Measurements from ENCODE around the gene C8G. TPM values are rescaled to one million over a fixed set of nuclear protein-coding genes. Genes with fewer than 3 reads are reported as not detected.

C8G gene
- total and polyA plus RNA-seq, 2 of the 13 experiments (the other 11 are each of a cell fraction or from before 2014, with no cell fraction given): 4.9 to 12.8 TPM

DNA sequence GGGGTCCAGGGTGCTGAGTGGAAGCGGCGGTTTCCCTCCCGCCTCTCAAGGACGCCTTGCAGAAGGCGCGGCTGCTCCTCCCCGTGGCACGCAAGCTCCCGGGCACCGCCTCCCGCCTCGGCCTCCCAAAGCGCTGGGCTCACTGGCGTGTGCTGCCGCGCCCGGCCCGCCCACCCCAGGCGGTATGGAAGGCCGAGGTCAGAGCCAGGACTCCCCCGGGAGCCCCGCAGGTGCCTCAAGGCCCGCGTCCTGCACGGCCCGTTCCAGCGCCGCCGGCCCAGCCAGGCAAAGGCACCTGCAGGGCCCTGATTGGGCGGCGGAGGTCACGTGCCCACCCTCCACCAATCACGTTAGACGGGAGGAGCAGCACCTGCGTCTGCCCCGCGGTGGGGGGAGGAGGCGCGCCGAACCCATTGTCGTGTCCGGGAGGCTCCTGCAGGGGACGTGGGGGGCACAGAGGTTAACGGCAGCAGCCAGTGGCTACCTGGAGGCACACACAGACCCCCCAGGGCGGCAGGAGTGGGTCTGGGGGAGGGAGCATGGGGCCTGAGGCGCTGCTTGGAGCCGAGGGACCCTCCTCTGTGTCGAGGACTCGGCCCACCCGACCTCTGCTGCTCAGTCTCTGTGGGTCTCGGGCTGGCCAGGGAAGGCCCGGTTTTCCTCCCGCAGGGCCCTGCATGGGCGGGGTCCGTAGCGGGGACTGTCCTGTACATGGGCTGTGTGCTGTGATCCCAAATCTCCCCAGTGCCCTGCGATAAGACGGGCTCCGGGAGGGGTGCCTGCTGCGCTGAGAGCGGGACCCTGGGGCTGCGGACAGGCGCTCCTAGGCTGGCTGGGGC lies 5.0 kb downstream of the C8G start (continued):
- TF ChIP-seq, protein P1, sequence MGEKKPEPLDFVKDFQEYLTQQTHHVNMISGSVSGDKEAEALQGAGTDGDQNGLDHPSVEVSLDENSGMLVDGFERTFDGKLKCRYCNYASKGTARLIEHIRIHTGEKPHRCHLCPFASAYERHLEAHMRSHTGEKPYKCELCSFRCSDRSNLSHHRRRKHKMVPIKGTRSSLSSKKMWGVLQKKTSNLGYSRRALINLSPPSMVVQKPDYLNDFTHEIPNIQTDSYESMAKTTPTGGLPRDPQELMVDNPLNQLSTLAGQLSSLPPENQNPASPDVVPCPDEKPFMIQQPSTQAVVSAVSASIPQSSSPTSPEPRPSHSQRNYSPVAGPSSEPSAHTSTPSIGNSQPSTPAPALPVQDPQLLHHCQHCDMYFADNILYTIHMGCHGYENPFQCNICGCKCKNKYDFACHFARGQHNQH (CRISPR knock-in tag; IDR thresholded peaks at IDR 0.05): peak; percentile 74
- TF ChIP-seq ARNTL (CRISPR knock-in tag; IDR thresholded peaks at IDR 0.05) (peak; percentile 69), E2F1 (CRISPR knock-in tag; IDR thresholded peaks at IDR 0.05) (no peak), SMAD9 (CRISPR knock-in tag; IDR thresholded peaks at IDR 0.05) (no peak), SRY (CRISPR knock-in tag; IDR thresholded peaks at IDR 0.05) (no peak; the same call in 1 of the 2 replicates), EZH2 (conservative IDR thresholded peaks at IDR 0.05; ENCODE audit: low read depth, low read length) (no peak), ZNF83 (CRISPR knock-in tag; IDR thresholded peaks at IDR 0.05; ENCODE audit: borderline replicate concordance) (peak; percentile 78; the same call in 1 of the 2 replicates), ZFP37 (CRISPR knock-in tag; IDR thresholded peaks at IDR 0.05; ENCODE audit: borderline replicate concordance) (no peak), RFX3 (CRISPR knock-in tag; IDR thresholded peaks at IDR 0.05) (no peak), TP53 (CRISPR knock-in tag; conservative IDR thresholded peaks at IDR 0.05) (no peak), TEAD2 (CRISPR knock-in tag; IDR thresholded peaks at IDR 0.05) (no peak), PRDM15 (CRISPR knock-in tag; IDR thresholded peaks at IDR 0.05) (no peak), TOE1 (CRISPR knock-in tag; IDR thresholded peaks at IDR 0.05) (no peak), ZNF253 (CRISPR knock-in tag; IDR thresholded peaks at IDR 0.05; ENCODE audit: borderline replicate concordance) (no peak)
- TF ChIP-seq, protein P2, sequence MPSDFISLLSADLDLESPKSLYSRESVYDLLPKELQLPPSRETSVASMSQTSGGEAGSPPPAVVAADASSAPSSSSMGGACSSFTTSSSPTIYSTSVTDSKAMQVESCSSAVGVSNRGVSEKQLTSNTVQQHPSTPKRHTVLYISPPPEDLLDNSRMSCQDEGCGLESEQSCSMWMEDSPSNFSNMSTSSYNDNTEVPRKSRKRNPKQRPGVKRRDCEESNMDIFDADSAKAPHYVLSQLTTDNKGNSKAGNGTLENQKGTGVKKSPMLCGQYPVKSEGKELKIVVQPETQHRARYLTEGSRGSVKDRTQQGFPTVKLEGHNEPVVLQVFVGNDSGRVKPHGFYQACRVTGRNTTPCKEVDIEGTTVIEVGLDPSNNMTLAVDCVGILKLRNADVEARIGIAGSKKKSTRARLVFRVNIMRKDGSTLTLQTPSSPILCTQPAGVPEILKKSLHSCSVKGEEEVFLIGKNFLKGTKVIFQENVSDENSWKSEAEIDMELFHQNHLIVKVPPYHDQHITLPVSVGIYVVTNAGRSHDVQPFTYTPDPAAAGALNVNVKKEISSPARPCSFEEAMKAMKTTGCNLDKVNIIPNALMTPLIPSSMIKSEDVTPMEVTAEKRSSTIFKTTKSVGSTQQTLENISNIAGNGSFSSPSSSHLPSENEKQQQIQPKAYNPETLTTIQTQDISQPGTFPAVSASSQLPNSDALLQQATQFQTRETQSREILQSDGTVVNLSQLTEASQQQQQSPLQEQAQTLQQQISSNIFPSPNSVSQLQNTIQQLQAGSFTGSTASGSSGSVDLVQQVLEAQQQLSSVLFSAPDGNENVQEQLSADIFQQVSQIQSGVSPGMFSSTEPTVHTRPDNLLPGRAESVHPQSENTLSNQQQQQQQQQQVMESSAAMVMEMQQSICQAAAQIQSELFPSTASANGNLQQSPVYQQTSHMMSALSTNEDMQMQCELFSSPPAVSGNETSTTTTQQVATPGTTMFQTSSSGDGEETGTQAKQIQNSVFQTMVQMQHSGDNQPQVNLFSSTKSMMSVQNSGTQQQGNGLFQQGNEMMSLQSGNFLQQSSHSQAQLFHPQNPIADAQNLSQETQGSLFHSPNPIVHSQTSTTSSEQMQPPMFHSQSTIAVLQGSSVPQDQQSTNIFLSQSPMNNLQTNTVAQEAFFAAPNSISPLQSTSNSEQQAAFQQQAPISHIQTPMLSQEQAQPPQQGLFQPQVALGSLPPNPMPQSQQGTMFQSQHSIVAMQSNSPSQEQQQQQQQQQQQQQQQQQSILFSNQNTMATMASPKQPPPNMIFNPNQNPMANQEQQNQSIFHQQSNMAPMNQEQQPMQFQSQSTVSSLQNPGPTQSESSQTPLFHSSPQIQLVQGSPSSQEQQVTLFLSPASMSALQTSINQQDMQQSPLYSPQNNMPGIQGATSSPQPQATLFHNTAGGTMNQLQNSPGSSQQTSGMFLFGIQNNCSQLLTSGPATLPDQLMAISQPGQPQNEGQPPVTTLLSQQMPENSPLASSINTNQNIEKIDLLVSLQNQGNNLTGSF (CRISPR knock-in tag; IDR thresholded peaks at IDR 0.05): peak; percentile 67; the same call in 1 of the 2 replicates
- TF ChIP-seq, protein P3, sequence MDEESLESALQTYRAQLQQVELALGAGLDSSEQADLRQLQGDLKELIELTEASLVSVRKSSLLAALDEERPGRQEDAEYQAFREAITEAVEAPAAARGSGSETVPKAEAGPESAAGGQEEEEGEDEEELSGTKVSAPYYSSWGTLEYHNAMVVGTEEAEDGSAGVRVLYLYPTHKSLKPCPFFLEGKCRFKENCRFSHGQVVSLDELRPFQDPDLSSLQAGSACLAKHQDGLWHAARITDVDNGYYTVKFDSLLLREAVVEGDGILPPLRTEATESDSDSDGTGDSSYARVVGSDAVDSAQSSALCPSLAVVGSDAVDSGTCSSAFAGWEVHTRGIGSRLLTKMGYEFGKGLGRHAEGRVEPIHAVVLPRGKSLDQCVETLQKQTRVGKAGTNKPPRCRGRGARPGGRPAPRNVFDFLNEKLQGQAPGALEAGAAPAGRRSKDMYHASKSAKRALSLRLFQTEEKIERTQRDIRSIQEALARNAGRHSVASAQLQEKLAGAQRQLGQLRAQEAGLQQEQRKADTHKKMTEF (CRISPR knock-in tag; IDR thresholded peaks at IDR 0.05): peak; percentile 80
